Neural progenitor cell (in vitro differentiated cells): ENCODE data around the gene AFF3. TPM values are rescaled to one million over a fixed set of nuclear protein-coding genes. Genes with fewer than 3 reads are reported as not detected.

Experiments used
- DNase-seq: peaks from one replicate; pipeline ENCODE4 v3.0.0-alpha.2; 2016; ENCODE audit warnings: low spot score
- H2AFZ ChIP-seq: fragments of 200-600 bp; sonication (generic); replicated peaks from 2 replicates; pipeline ENCODE4 v1.6.1; 2016; ENCODE audit warnings: antibody characterized with exemption
- H3F3A ChIP-seq: fragments of 200-600 bp; sonication (generic); 2 replicates; pipeline ENCODE4 v1.6.1; 2016; ENCODE audit warnings: antibody characterized with exemption, low read depth
- H3K27ac ChIP-seq: fragments of 200-600 bp; sonication (generic); 2 replicates; pipeline ENCODE4 v1.5.1; 2016; ENCODE audit warnings: mild to moderate bottlenecking
- H3K27me3 ChIP-seq: fragments of 200-600 bp; sonication (generic); 2 replicates; pipeline ENCODE4 v1.6.1; 2016; ENCODE audit warnings: mild to moderate bottlenecking, moderate library complexity
- H3K36me3 ChIP-seq: fragments of 200-600 bp; sonication (generic); 2 replicates; pipeline ENCODE4 v1.5.1; 2016
- H3K4me1 ChIP-seq: fragments of 200-600 bp; sonication (generic); 2 replicates; pipeline ENCODE4 v1.6.1; 2016; ENCODE audit warnings: mixed run types
- H3K4me2 ChIP-seq: fragments of 200-600 bp; sonication (generic); 2 replicates; pipeline ENCODE4 v1.6.1; 2016
- H3K4me3 ChIP-seq: fragments of 200-600 bp; sonication (generic); 2 replicates; pipeline ENCODE4 v1.5.1; 2016
- H3K79me2 ChIP-seq: fragments of 200-600 bp; sonication (generic); 2 replicates; pipeline ENCODE4 v1.6.1; 2016; ENCODE audit warnings: low read depth
- H3K9ac ChIP-seq: fragments of 200-600 bp; sonication (generic); 2 replicates; pipeline ENCODE4 v1.6.1; 2016
- H3K9me3 ChIP-seq: fragments of 200-600 bp; sonication (generic); 2 replicates; pipeline ENCODE4 v1.5.1; 2016; ENCODE audit warnings: low read depth
- H4K20me1 ChIP-seq: fragments of 200-600 bp; sonication (generic); 2 replicates; pipeline ENCODE4 v1.6.1; 2016; ENCODE audit warnings: low read depth
- H3K27ac Mint-ChIP-seq: 3 replicates; pipeline ENCODE4 v1.8.0; 2021; ENCODE audit warnings: mixed read lengths
- H3K27me3 Mint-ChIP-seq: 2 replicates; pipeline ENCODE4 v1.8.0; 2022; ENCODE audit warnings: low read depth, mild to moderate bottlenecking, inconsistent platforms, moderate library complexity, mixed read lengths; ENCODE audit not compliant: insufficient read depth
- H3K36me3 Mint-ChIP-seq: 3 replicates; pipeline ENCODE4 v1.8.0; 2021; ENCODE audit warnings: mixed read lengths
- H3K4me1 Mint-ChIP-seq: 3 replicates; pipeline ENCODE4 v1.8.0; 2021; ENCODE audit warnings: mixed read lengths
- H3K4me3 Mint-ChIP-seq: 3 replicates; pipeline ENCODE4 v1.8.0; 2021; ENCODE audit warnings: mild to moderate bottlenecking, moderate library complexity, mixed read lengths
- H3K9me3 Mint-ChIP-seq: 3 replicates; pipeline ENCODE4 v1.8.0; 2020; ENCODE audit warnings: mixed read lengths
- CTCF ChIP-seq: fragments of 200-600 bp; sonication (generic); IDR thresholded peaks from 2 replicates; pipeline ENCODE4 v1.5.1; 2017; ENCODE audit warnings: antibody characterized with exemption, mild to moderate bottlenecking
- EZH2 ChIP-seq: fragments of 200-600 bp; sonication (generic); IDR thresholded peaks from 2 replicates; pipeline ENCODE4 v1.6.1; 2017; ENCODE audit warnings: antibody characterized with exemption, mild to moderate bottlenecking, moderate library complexity
- EZH2phosphoT487 ChIP-seq: fragments of 200-600 bp; sonication (generic); IDR thresholded peaks from 2 replicates; pipeline ENCODE4 v1.6.1; 2017; ENCODE audit warnings: antibody characterized with exemption
- total RNA-seq: library from RNA; depleted of rRNA; stranded (reverse); fragments of >200 nt; gene quantifications from 2 replicates; pipeline ENCODE4 v1.2.3, GENCODE V29; 2015; ENCODE audit warnings: low replicate concordance

The AFF3 gene
- total RNA-seq, 1 donor from 2014 or later: 0.26 TPM

GRCh38 chr2:100010606-100011005 lies 131.8 kb downstream of the AFF3 start:
- H3K9me3 Mint-ChIP-seq: no peaks in the 10 kb centered on the region
- H2AFZ ChIP-seq: no peak overlapping the region
- no peaks in the 10 kb centered on the region for H3K79me2 ChIP-seq
- no peaks in the 10 kb centered on the region for H3F3A ChIP-seq
- H3K27me3 Mint-ChIP-seq: peaks cover 8% of the 10 kb centered on the region
- no peak overlapping the region for H3K27ac Mint-ChIP-seq
- TF ChIP-seq EZH2phosphoT487 (no peak), CTCF (no peak), EZH2 (no peak)
- H3K4me1 ChIP-seq: no peaks in the 10 kb centered on the region
- H3K27ac ChIP-seq: no peak overlapping the region
- H3K9me3 ChIP-seq: no peaks in the 10 kb centered on the region
- no peaks in the 10 kb centered on the region for H3K36me3 ChIP-seq
- no peak overlapping the region for H3K4me3 ChIP-seq
- H3K4me1 Mint-ChIP-seq: peaks cover 15% of the 10 kb centered on the region
- no peak overlapping the region for H3K4me2 ChIP-seq
- H3K9ac ChIP-seq: no peak overlapping the region
- no peak overlapping the region for H3K4me3 Mint-ChIP-seq
- no peak for DNase-seq
- H4K20me1 ChIP-seq: no peaks in the 10 kb centered on the region
- H3K27me3 ChIP-seq: no peaks in the 10 kb centered on the region
- peaks cover 2% of the 10 kb centered on the region for H3K36me3 Mint-ChIP-seq

- Mint-ChIP-seq H3K27ac (no peak overlapping the region), H3K36me3 (peaks cover 2% of the 10 kb centered on the region), H3K4me1 (peaks cover 12% of the 10 kb centered on the region), H3K4me3 (no peak overlapping the region), H3K9me3 (no peaks in the 10 kb centered on the region), H3K27me3 (peaks cover 8% of the 10 kb centered on the region)
- Histone ChIP-seq H3K4me2 (no peak overlapping the region), H3K9ac (no peak overlapping the region), H3K36me3 (no peaks in the 10 kb centered on the region), H3K4me3 (no peak overlapping the region), H3K79me2 (no peaks in the 10 kb centered on the region), H4K20me1 (no peaks in the 10 kb centered on the region), H2AFZ (no peak overlapping the region), H3K27ac (no peak overlapping the region), H3K27me3 (no peaks in the 10 kb centered on the region), H3K4me1 (no peaks in the 10 kb centered on the region), H3F3A (no peaks in the 10 kb centered on the region), H3K9me3 (no peaks in the 10 kb centered on the region)
- DNase-seq: no peak
- TF ChIP-seq EZH2phosphoT487 (no peak), EZH2 (no peak), CTCF (no peak)
These were observed 132.6 kb downstream of the AFF3 start for GRCh38 chr2:100009743-100010142.

GRCh38 chr2:100008956-100009355 lies 133.4 kb downstream of the AFF3 start:
- Histone ChIP-seq H3K4me3 (no peak overlapping the region), H3K36me3 (no peaks in the 10 kb centered on the region), H3K9ac (no peak overlapping the region), H4K20me1 (no peaks in the 10 kb centered on the region), H2AFZ (no peak overlapping the region), H3K27me3 (no peaks in the 10 kb centered on the region), H3K9me3 (no peaks in the 10 kb centered on the region), H3F3A (no peaks in the 10 kb centered on the region), H3K27ac (no peak overlapping the region), H3K79me2 (no peaks in the 10 kb centered on the region), H3K4me1 (no peaks in the 10 kb centered on the region), H3K4me2 (no peak overlapping the region)
- Mint-ChIP-seq H3K9me3 (no peaks in the 10 kb centered on the region), H3K4me1 (peaks cover 7% of the 10 kb centered on the region), H3K36me3 (peaks cover 2% of the 10 kb centered on the region), H3K4me3 (no peak overlapping the region), H3K27ac (no peak overlapping the region), H3K27me3 (peaks cover 6% of the 10 kb centered on the region)
- TF ChIP-seq EZH2phosphoT487: no peak
- no peak for TF ChIP-seq CTCF
- no peak for DNase-seq

GRCh38 chr2:100006516-100006915 lies 135.9 kb downstream of the AFF3 start:
- no peak for TF ChIP-seq CTCF
- TF ChIP-seq EZH2: no peak
- no peak for TF ChIP-seq EZH2phosphoT487
- H3K27ac Mint-ChIP-seq: no peak overlapping the region
- H3K4me3 Mint-ChIP-seq: no peak overlapping the region

More at GRCh38 chr2:100006516-100006915, 135.9 kb downstream of the AFF3 start:
- no peaks in the 10 kb centered on the region for H3F3A ChIP-seq
- Mint-ChIP-seq H3K9me3 (no peaks in the 10 kb centered on the region), H3K27me3 (peaks cover 6% of the 10 kb centered on the region), H3K4me1 (no peaks in the 10 kb centered on the region), H3K36me3 (peaks cover 2% of the 10 kb centered on the region)
- no peak overlapping the region for H3K9ac ChIP-seq
- H3K9me3 ChIP-seq: no peaks in the 10 kb centered on the region
- no peak overlapping the region for H3K27ac ChIP-seq
- no peaks in the 10 kb centered on the region for H3K4me1 ChIP-seq
- H3K27me3 ChIP-seq: no peaks in the 10 kb centered on the region
- H3K79me2 ChIP-seq: no peaks in the 10 kb centered on the region
- no peak overlapping the region for H3K4me2 ChIP-seq
- H2AFZ ChIP-seq: no peak overlapping the region
- H3K36me3 ChIP-seq: no peaks in the 10 kb centered on the region
- no peaks in the 10 kb centered on the region for H4K20me1 ChIP-seq
- H3K4me3 ChIP-seq: no peak overlapping the region
- DNase-seq: no peak
